Endothelial cell of umbilical vein (primary cell): ENCODE results near the gene CAMTA1. TPM values are rescaled to one million over a fixed set of nuclear protein-coding genes. Genes with fewer than 3 reads are reported as not detected.

ENCODE experiments used
- BruUV-seq: library from RNA; stranded (reverse); fragments of 400-500 nt; replicated peaks from 2 replicates; lab custom pipeline; 2021; lab: Mats Ljungman, UMichigan
- CTCF ChIA-PET: fragments of 300-600, 350-600 bp; sonication (Branson Sonifier 250); formaldehyde crosslinking; loops from one replicate; lab custom pipeline; 2021; ENCODE audit warnings: antibody characterized with exemption, inconsistent platforms; lab: Charles Lee
- POLR2A ChIA-PET: fragments of 300-600, 350-600 bp; sonication (Branson Sonifier 250); formaldehyde crosslinking; loops from one replicate; lab custom pipeline; 2021; ENCODE audit warnings: antibody characterized with exemption, inconsistent platforms; lab: Charles Lee
- DNase-seq: peaks from one replicate; pipeline ENCODE4 v3.0.0-alpha.2; 2011; ENCODE audit warnings: low read depth, low spot score
- FAIRE-seq: peaks from 2 replicates; lab custom pipeline; 2011; peaks lifted over from hg19 to GRCh38; lab: Jason Lieb, UNC
- H2AFZ ChIP-seq: 2 replicates; pipeline ENCODE4 v1.6.0; 2012; ENCODE audit warnings: low read depth, low read length, control low read depth, inconsistent platforms
- H3K27ac ChIP-seq: 2 replicates; pipeline ENCODE4 v1.5.1; 2011; ENCODE audit warnings: low read depth, mild to moderate bottlenecking, control low read depth, low read length, moderate library complexity; ENCODE audit not compliant: insufficient read depth
- H3K27me3 ChIP-seq, 2 experiments: 2 replicates each; pipeline versions ENCODE4 v1.6.0 to v1.6.1; 2011; ENCODE audit warnings: low read length in 2 of 2, mixed read lengths in 1 of 2; ENCODE audit not compliant: control insufficient read depth in 2 of 2, insufficient read depth in 2 of 2
- H3K36me3 ChIP-seq, 2 experiments: 2 replicates in 1 of 2; 3 replicates in 1 of 2; pipeline ENCODE4 v1.5.1; 2011; ENCODE audit warnings: low read length in 2 of 2, mild to moderate bottlenecking in 1 of 2, moderate library complexity in 1 of 2; ENCODE audit not compliant: control insufficient read depth in 2 of 2, insufficient read depth in 2 of 2; ENCODE audit errors: extremely low read depth in 1 of 2
- H3K4me1 ChIP-seq: 3 replicates; pipeline ENCODE4 v1.5.1; 2011; ENCODE audit warnings: mild to moderate bottlenecking, low read length; ENCODE audit not compliant: control insufficient read depth, insufficient read depth; ENCODE audit errors: extremely low read depth
- H3K4me2 ChIP-seq: 2 replicates; pipeline ENCODE4 v1.6.1; 2011; ENCODE audit warnings: low read length, control low read depth, mixed read lengths; ENCODE audit not compliant: insufficient read depth
- H3K4me3 ChIP-seq, 3 experiments: fragments of 200-600 bp in 1 of 3; sonication (generic), shearing (Covaris generic) in 1 of 3; replicated peaks in 1 of 3; 2 replicates each; pipeline ENCODE4 v1.5.1; 2011 to 2016; ENCODE audit warnings: control low read depth in 3 of 3, low read length in 3 of 3, mild to moderate bottlenecking in 2 of 3, inconsistent platforms in 1 of 3, low read depth in 1 of 3, moderate library complexity in 1 of 3; ENCODE audit not compliant: insufficient read depth in 1 of 3
- H3K79me2 ChIP-seq: 2 replicates; pipeline ENCODE4 v1.6.0; 2012; ENCODE audit warnings: low read length, inconsistent platforms; ENCODE audit not compliant: control insufficient read depth, insufficient read depth
- H3K9ac ChIP-seq: replicated peaks from 2 replicates; pipeline ENCODE3; 2011; ENCODE audit warnings: low read length, control low read depth; ENCODE audit not compliant: insufficient read depth; ENCODE audit errors: extremely low read depth
- H3K9me1 ChIP-seq: replicated peaks from 3 replicates; pipeline ENCODE4 v1.6.0; 2011; ENCODE audit warnings: mild to moderate bottlenecking, low read length; ENCODE audit not compliant: control insufficient read depth, insufficient read depth; ENCODE audit errors: extremely low read depth
- H3K9me3 ChIP-seq: replicated peaks from 2 replicates; pipeline ENCODE4 v1.5.1; 2012; ENCODE audit warnings: low read length, inconsistent platforms; ENCODE audit not compliant: control insufficient read depth, insufficient read depth
- H4K20me1 ChIP-seq: replicated peaks from 2 replicates; pipeline ENCODE3; 2011; ENCODE audit warnings: mild to moderate bottlenecking, low read length; ENCODE audit not compliant: control insufficient read depth, insufficient read depth; ENCODE audit errors: extremely low read depth
- EZH2 ChIP-seq: IDR thresholded peaks from 2 replicates; pipeline ENCODE4 v1.6.1; 2012; ENCODE audit warnings: borderline replicate concordance, low read depth, mild to moderate bottlenecking, moderate library complexity, low read length, inconsistent platforms; ENCODE audit not compliant: severe bottlenecking
- GATA2 ChIP-seq: IDR thresholded peaks from 2 replicates; pipeline ENCODE4 v1.7.0; 2011; ENCODE audit warnings: low read depth, mild to moderate bottlenecking, moderate library complexity, mixed read lengths, low read length; ENCODE audit not compliant: insufficient read length, insufficient read depth
- JUN ChIP-seq: IDR thresholded peaks from 2 replicates; pipeline ENCODE4 v1.6.1; 2011; ENCODE audit warnings: borderline replicate concordance, low read depth; ENCODE audit not compliant: insufficient read length, insufficient read depth
- MYC ChIP-seq: IDR thresholded peaks from one replicate; pipeline ENCODE4 v1.6.1; 2011; ENCODE audit warnings: mild to moderate bottlenecking, low read depth, low read length
- POLR2A ChIP-seq: IDR thresholded peaks from 2 replicates; pipeline ENCODE4 v1.6.1; 2012; ENCODE audit warnings: low read depth, mild to moderate bottlenecking, control low read depth, low read length
- POLR2AphosphoS5 ChIP-seq: IDR thresholded peaks from 2 replicates; pipeline ENCODE4 v1.6.1; 2012; ENCODE audit warnings: low read depth, mild to moderate bottlenecking, control low read depth, low read length, moderate library complexity; ENCODE audit not compliant: insufficient read depth
- dilution Hi-C: fragments of 300-500 bp; cut with MboI; formaldehyde crosslinking; loops from one replicate; pipeline ENCODE4 v1.15.0; 2019; ENCODE audit warnings: low sequenced_read_pairs; ENCODE audit not compliant: extremely low pct_ligation_motif_present
- intact Hi-C: fragments of 100-400 bp; cut with micrococcal nuclease; formaldehyde crosslinking; loops from one replicate; pipeline ENCODE4 v1.10.0; 2022
- polyA plus RNA-seq, 4 experiments: library from polyadenylated mRNA; depleted of rRNA in 3 of 4; stranded (reverse) in 3 of 4; unstranded in 1 of 4; fragments of >200 nt; gene quantifications; 2 replicates each; pipeline versions ENCODE4 v1.2.1 to v1.2.3, GENCODE V29; 2011 to 2012; ENCODE audit warnings: missing spikeins in 1 of 4
- total RNA-seq: library from RNA; stranded (reverse); gene quantifications from 2 replicates; pipeline ENCODE4 v1.2.3, GENCODE V29; 2021
- TF ChIP-seq, protein P1 (sequence below), 2 donors: IDR thresholded peaks; 1 replicate in 1 of 2; 2 replicates in 1 of 2; pipeline ENCODE4 v1.5.1; 2011; ENCODE audit warnings: low read length in 2 of 2, mild to moderate bottlenecking in 2 of 2, moderate library complexity in 2 of 2, control low read depth in 1 of 2, inconsistent platforms in 1 of 2, low read depth in 1 of 2; ENCODE audit not compliant: insufficient read depth in 1 of 2; ENCODE audit errors: extremely low read depth in 1 of 2
- TF ChIP-seq, protein P2 (sequence below): IDR thresholded peaks from 2 replicates; pipeline ENCODE4 v1.6.1; 2011; ENCODE audit not compliant: insufficient read depth, insufficient read length

Gene CAMTA1
- total and polyA plus RNA-seq, 2 donors (not counting 3 experiments of a cell fraction or from before 2014, with no cell fraction given), result 50.8 to 92.7 TPM

DNA sequence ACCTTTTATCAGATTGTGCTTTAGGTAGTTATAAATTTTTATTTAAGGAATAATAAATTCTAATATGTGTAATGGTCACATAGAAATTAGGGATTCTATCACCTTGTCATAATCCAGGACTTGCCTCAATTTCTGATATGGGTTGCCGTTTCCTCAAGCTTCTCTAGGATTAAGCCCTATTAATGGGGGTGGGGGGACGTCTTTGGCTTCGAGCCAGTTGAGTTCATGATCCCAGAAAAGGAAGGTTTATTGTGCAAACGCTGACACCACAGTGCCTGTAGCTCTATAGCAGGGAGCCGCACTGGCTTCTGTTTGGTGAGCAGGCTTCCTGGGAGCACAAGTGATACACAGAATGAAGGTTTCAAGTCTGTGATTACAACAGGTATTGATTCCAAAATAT lies 963.9 kb downstream of the CAMTA1 start:
- no peak overlapping the region for H3K27ac ChIP-seq
- no peak overlapping the region for H3K4me2 ChIP-seq
- H3K9me3 ChIP-seq, result no peaks in the 10 kb centered on the region
- TF ChIP-seq POLR2AphosphoS5, result no peak
- no peak for TF ChIP-seq JUN
- TF ChIP-seq, protein P1, sequence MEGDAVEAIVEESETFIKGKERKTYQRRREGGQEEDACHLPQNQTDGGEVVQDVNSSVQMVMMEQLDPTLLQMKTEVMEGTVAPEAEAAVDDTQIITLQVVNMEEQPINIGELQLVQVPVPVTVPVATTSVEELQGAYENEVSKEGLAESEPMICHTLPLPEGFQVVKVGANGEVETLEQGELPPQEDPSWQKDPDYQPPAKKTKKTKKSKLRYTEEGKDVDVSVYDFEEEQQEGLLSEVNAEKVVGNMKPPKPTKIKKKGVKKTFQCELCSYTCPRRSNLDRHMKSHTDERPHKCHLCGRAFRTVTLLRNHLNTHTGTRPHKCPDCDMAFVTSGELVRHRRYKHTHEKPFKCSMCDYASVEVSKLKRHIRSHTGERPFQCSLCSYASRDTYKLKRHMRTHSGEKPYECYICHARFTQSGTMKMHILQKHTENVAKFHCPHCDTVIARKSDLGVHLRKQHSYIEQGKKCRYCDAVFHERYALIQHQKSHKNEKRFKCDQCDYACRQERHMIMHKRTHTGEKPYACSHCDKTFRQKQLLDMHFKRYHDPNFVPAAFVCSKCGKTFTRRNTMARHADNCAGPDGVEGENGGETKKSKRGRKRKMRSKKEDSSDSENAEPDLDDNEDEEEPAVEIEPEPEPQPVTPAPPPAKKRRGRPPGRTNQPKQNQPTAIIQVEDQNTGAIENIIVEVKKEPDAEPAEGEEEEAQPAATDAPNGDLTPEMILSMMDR (IDR thresholded peaks at IDR 0.05; ENCODE audit: extremely low read depth in 1 of 2, insufficient read depth in 1 of 2, low read depth in 1 of 2, low read length in 2 of 2), result no peak
- TF ChIP-seq MYC, result no peak
- TF ChIP-seq, protein P2, sequence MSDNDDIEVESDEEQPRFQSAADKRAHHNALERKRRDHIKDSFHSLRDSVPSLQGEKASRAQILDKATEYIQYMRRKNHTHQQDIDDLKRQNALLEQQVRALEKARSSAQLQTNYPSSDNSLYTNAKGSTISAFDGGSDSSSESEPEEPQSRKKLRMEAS, result no peak
- TF ChIP-seq EZH2, result no peak
- no peak for TF ChIP-seq POLR2A
- no peak for TF ChIP-seq GATA2
- H3K9ac ChIP-seq, result no peak overlapping the region
- no peak overlapping the region for H3K4me3 ChIP-seq
- H2AFZ ChIP-seq, result no peak overlapping the region
- dilution Hi-C loops (no loop called here), intact Hi-C loops (no loop called here)
- ChIA-PET CTCF (interaction anchor here (1.1 to 9.9 kb wide), 2 partner anchors 23 to 83 kb away, joined by 3 to 674 read pairs; no protein-coding TSS in a partner anchor), POLR2A (no interaction called here)
- no peak for DNase-seq
- no peaks in the 10 kb centered on the region for H3K79me2 ChIP-seq
- no peaks in the 10 kb centered on the region for H3K4me1 ChIP-seq
- no peaks in the 10 kb centered on the region for H4K20me1 ChIP-seq
- no TSS peak for BruUV-seq
- FAIRE-seq, result no peak
- no peaks in the 10 kb centered on the region for H3K9me1 ChIP-seq
- no peaks in the 10 kb centered on the region for H3K36me3 ChIP-seq
- no peaks in the 10 kb centered on the region for H3K27me3 ChIP-seq
